Thyroid gland (tissue), 4 donors: ENCODE measurements around the gene SLC24A3. TPM values are rescaled to one million over a fixed set of nuclear protein-coding genes. Genes with fewer than 3 reads are reported as not detected.

Experiments
- DNase-seq, 2 donors: peaks; one replicate each; pipeline ENCODE4 v3.0.0-alpha.2; 2019
- H3K27ac ChIP-seq, 3 donors: fragments of 200-600 bp; sonication (generic); 1 replicate in 2 of 3; 2 replicates in 1 of 3; pipeline ENCODE4 v1.5.1; 2016 to 2019; ENCODE audit warnings: mild to moderate bottlenecking in 1 of 3, moderate library complexity in 1 of 3
- H3K27me3 ChIP-seq: fragments of 200-600 bp; sonication (generic); one replicate; pipeline ENCODE4 v1.5.1; 2019
- H3K36me3 ChIP-seq, 2 donors: fragments of 200-600 bp; sonication (generic); one replicate each; pipeline ENCODE4 v1.5.1; 2016 to 2019
- H3K4me1 ChIP-seq, 2 donors: fragments of 200-600 bp; sonication (generic); one replicate each; pipeline ENCODE4 v1.5.1; 2017 to 2019
- H3K4me3 ChIP-seq, 3 donors: fragments of 200-600 bp; sonication (generic); replicated peaks in 1 of 3; 1 replicate in 2 of 3; 2 replicates in 1 of 3; pipeline ENCODE4 v1.5.1; 2016; ENCODE audit warnings: mild to moderate bottlenecking in 1 of 3
- H3K9me3 ChIP-seq: fragments of 200-600 bp; sonication (generic); one replicate; pipeline ENCODE4 v1.5.1; 2017
- CTCF ChIP-seq, 6 experiments: fragments of 200-600 bp in 3 of 6; fragments of 450-650 bp in 3 of 6; sonication (generic) in 3 of 6; IDR thresholded peaks; one replicate each; pipeline ENCODE4 v1.5.1; 2016 to 2019; ENCODE audit warnings: antibody characterized with exemption in 6 of 6, mild to moderate bottlenecking in 2 of 6, inconsistent platforms in 1 of 6, moderate library complexity in 1 of 6
- POLR2A ChIP-seq, 2 donors: fragments of 450-650 bp; IDR thresholded peaks; one replicate each; pipeline ENCODE4 v1.6.1; 2017; ENCODE audit warnings: antibody characterized with exemption in 2 of 2, mild to moderate bottlenecking in 2 of 2, moderate library complexity in 1 of 2
- WGBS, 2 donors: methylation state at CpG; one replicate each; pipeline ENCODE4 v1.1.5; 2017; 5-methylcytosine and 5-hydroxymethylcytosine counted together
- intact Hi-C: fragments of 100-400 bp; cut with DNase I; formaldehyde crosslinking; loops from one replicate; pipeline ENCODE4 v1.15.1; 2023
- total RNA-seq, 4 donors: library from RNA; depleted of rRNA; stranded (reverse); fragments of >200 nt; gene quantifications; one replicate each; pipeline ENCODE4 v1.2.3, GENCODE V29; 2016

SLC24A3 gene
- total RNA-seq, 4 donors from 2014 or later: 4.0 to 8.1 (median 6.3) TPM

DNA sequence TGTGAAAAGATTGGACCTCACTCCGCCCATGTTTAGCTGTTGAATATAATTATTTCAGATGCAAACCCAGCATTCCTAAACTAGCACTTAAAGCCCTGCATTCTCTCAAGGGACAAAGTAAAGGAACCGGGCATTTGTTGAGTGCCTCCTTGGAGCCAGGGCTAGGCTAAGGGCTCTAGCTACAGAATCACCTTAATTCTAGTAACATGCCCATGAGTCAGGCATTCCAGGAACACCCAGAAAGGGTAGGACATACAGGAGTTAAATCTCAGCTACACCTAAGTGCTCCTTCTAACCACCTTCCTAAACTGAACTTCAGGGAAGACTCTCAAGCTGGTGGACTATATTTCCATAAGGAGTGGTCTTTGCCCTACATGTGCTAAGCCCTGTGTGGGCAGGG, 89.4 kb downstream of the SLC24A3 start:
- H3K27me3 ChIP-seq: no peaks in the 10 kb centered on the region
- intact Hi-C loops: no loop called here
- no peaks in the 10 kb centered on the region for H3K36me3 ChIP-seq
- H3K4me3 ChIP-seq: no peak overlapping the region
- H3K4me1 ChIP-seq: no peaks in the 10 kb centered on the region
- no peaks in the 10 kb centered on the region for H3K9me3 ChIP-seq
- DNase-seq: no peak
- WGBS, 2 donors: 72 to 85% methylated on average over 2 of the region's 2 CpGs
- H3K27ac ChIP-seq: no peak overlapping the region
- TF ChIP-seq CTCF (IDR thresholded peaks at IDR 0.05) (no peak), POLR2A (IDR thresholded peaks at IDR 0.05) (no peak)

GRCh38 chr20:19302714-19303113, 90.3 kb downstream of the SLC24A3 start:
- 86 to 91% methylated on average over 3 of the region's 3 CpGs for WGBS, 2 donors
- H3K27ac ChIP-seq: no peak overlapping the region
- no peaks in the 10 kb centered on the region for H3K27me3 ChIP-seq
- intact Hi-C loops: no loop called here
- DNase-seq: no peak
- no peaks in the 10 kb centered on the region for H3K36me3 ChIP-seq
- no peak for TF ChIP-seq CTCF (IDR thresholded peaks at IDR 0.05)
- no peak for TF ChIP-seq POLR2A (IDR thresholded peaks at IDR 0.05)
- no peaks in the 10 kb centered on the region for H3K9me3 ChIP-seq
- H3K4me1 ChIP-seq: no peaks in the 10 kb centered on the region
- no peak overlapping the region for H3K4me3 ChIP-seq

DNA sequence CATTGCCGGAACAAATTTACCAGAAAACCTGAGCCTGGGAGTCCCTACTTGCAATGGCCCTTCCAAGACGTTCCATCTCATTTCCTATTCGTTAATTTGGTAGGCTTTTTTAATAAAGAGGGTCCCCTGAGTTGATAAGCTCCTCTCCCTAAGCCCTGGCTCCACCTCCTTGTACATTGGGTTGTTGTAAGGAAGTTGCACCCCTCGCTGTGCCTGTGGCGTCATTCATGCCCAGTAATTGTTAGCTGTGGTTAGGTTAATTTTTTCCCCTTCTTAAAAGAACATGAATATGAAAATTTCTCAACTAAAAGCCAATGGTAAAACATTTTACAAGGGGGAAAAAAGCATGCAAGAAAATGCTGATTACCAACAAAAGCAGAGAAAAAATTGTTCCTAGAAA, 91.9 kb downstream of the SLC24A3 start:
- no peak for DNase-seq
- H3K9me3 ChIP-seq: no peaks in the 10 kb centered on the region
- H3K27me3 ChIP-seq: no peaks in the 10 kb centered on the region
- H3K36me3 ChIP-seq: no peaks in the 10 kb centered on the region
- no peak overlapping the region for H3K4me3 ChIP-seq
- no peak overlapping the region for H3K27ac ChIP-seq
- H3K4me1 ChIP-seq: no peaks in the 10 kb centered on the region
- 86 to 90% methylated on average over 5 of the region's 5 CpGs for WGBS, 2 donors
- no peak for TF ChIP-seq POLR2A (IDR thresholded peaks at IDR 0.05)
- no peak for TF ChIP-seq CTCF (IDR thresholded peaks at IDR 0.05)
- intact Hi-C loops: no loop called here

- intact Hi-C loops: no loop called here
- no peak for DNase-seq
- Histone ChIP-seq H3K9me3 (no peaks in the 10 kb centered on the region), H3K27me3 (no peaks in the 10 kb centered on the region), H3K4me1 (no peaks in the 10 kb centered on the region), H3K36me3 (no peaks in the 10 kb centered on the region), H3K4me3 (no peak overlapping the region), H3K27ac (no peak overlapping the region)
- 80 to 82% methylated on average over 3 of the region's 3 CpGs for WGBS, 2 donors
- TF ChIP-seq CTCF (IDR thresholded peaks at IDR 0.05) (no peak), POLR2A (IDR thresholded peaks at IDR 0.05) (no peak)
Observed at GRCh38 chr20:19304886-19305415, 92.5 kb downstream of the SLC24A3 start.

GRCh38 chr20:19308146-19308545, 95.7 kb downstream of the SLC24A3 start:
- no peak for TF ChIP-seq POLR2A (IDR thresholded peaks at IDR 0.05)
- TF ChIP-seq CTCF (IDR thresholded peaks at IDR 0.05): no peak
- 87 to 90% methylated on average over 3 of the region's 3 CpGs for WGBS, 2 donors
- H3K27me3 ChIP-seq: no peaks in the 10 kb centered on the region
- no peak overlapping the region for H3K4me3 ChIP-seq
- DNase-seq: no peak
- H3K27ac ChIP-seq: no peak overlapping the region
- H3K4me1 ChIP-seq: peaks cover 0 to under 1% of the 10 kb centered on the region in 2 donors
- H3K9me3 ChIP-seq: no peaks in the 10 kb centered on the region
- intact Hi-C loops: no loop called here
- no peaks in the 10 kb centered on the region for H3K36me3 ChIP-seq
